Panc1 (cell line): ENCODE measurements around the gene CLCN6. TPM values are rescaled to one million over a fixed set of nuclear protein-coding genes. Genes with fewer than 3 reads are reported as not detected.

Experiments used
- ATAC-seq: fragments of 200-7000 bp; cut with Tn5 transposase; 2 replicates; pipeline ENCODE4 v1.9.1; 2020; ENCODE audit warnings: mild to moderate bottlenecking, moderate library complexity
- BruUV-seq: library from RNA; stranded (reverse); fragments of 400-500 nt; replicated peaks from 2 replicates; lab custom pipeline; 2021; lab: Mats Ljungman, UMichigan
- CTCF ChIA-PET: fragments of 300-600 bp; sonication (Branson Sonifier 250); formaldehyde crosslinking; loops from one replicate; lab custom pipeline; 2022; ENCODE audit warnings: antibody characterized with exemption; lab: Charles Lee
- POLR2A ChIA-PET: fragments of 300-600 bp; sonication (Branson Sonifier 250); formaldehyde crosslinking; loops from one replicate; lab custom pipeline; 2022; ENCODE audit warnings: antibody characterized with exemption; lab: Charles Lee
- DNase-seq: peaks from one replicate; pipeline ENCODE4 v3.0.0-alpha.2; 2010; ENCODE audit warnings: low read depth, low spot score
- H3K27ac ChIP-seq: 2 replicates; pipeline ENCODE4 v1.5.1; 2011; ENCODE audit warnings: mild to moderate bottlenecking, low read length, inconsistent platforms
- H3K27me3 ChIP-seq: fragments of 200-500 bp; sonication (Bioruptor generic); 2 replicates; pipeline ENCODE4 v1.6.0; 2014; ENCODE audit warnings: low read length, inconsistent platforms; ENCODE audit not compliant: control insufficient read depth, insufficient read depth
- H3K36me3 ChIP-seq: fragments of 200-500 bp; sonication (Bioruptor generic); 2 replicates; pipeline ENCODE4 v1.5.1; 2014; ENCODE audit warnings: inconsistent platforms, mild to moderate bottlenecking, low read length, moderate library complexity; ENCODE audit not compliant: control insufficient read depth, insufficient read depth
- H3K4me1 ChIP-seq: 2 replicates; pipeline ENCODE4 v1.5.1; 2011; ENCODE audit warnings: inconsistent platforms, mild to moderate bottlenecking, low read length, moderate library complexity; ENCODE audit not compliant: control insufficient read depth, insufficient read depth
- H3K4me3 ChIP-seq, 2 experiments: 2 replicates each; pipeline ENCODE4 v1.5.1; 2011 to 2012; ENCODE audit warnings: low read depth in 2 of 2, low read length in 2 of 2, mild to moderate bottlenecking in 2 of 2, inconsistent platforms in 1 of 2, moderate library complexity in 1 of 2
- H3K9me3 ChIP-seq: fragments of 200-500 bp; sonication (Bioruptor generic); 2 replicates; pipeline ENCODE4 v1.5.1; 2014; ENCODE audit warnings: low read depth, mild to moderate bottlenecking, inconsistent platforms, low read length, moderate library complexity; ENCODE audit not compliant: control insufficient read depth, insufficient read depth
- CTCF ChIP-seq: fragments of 450-650 bp; IDR thresholded peaks from 2 replicates; pipeline ENCODE4 v1.5.1; 2017; ENCODE audit warnings: mild to moderate bottlenecking
- POLR2AphosphoS5 ChIP-seq: IDR thresholded peaks from 2 replicates; pipeline ENCODE4 v1.6.1; 2012; ENCODE audit warnings: mild to moderate bottlenecking, low read depth, low read length, moderate library complexity
- REST ChIP-seq, 2 experiments: IDR thresholded peaks; 2 replicates each; pipeline ENCODE4 v1.6.1; 2011 to 2012; ENCODE audit warnings: low read depth in 2 of 2, control low read depth in 1 of 2, low read length in 1 of 2, mild to moderate bottlenecking in 1 of 2, moderate library complexity in 1 of 2; ENCODE audit not compliant: insufficient read depth in 1 of 2
- SIN3A ChIP-seq: IDR thresholded peaks from 2 replicates; pipeline ENCODE4 v1.6.1; 2012; ENCODE audit warnings: low read depth, mild to moderate bottlenecking, low read length, moderate library complexity, borderline replicate concordance; ENCODE audit not compliant: insufficient read depth
- TCF7L2 ChIP-seq: IDR thresholded peaks from 2 replicates; pipeline ENCODE4 v1.6.1; 2011; ENCODE audit warnings: mild to moderate bottlenecking, low read depth, low read length, inconsistent platforms
- in situ Hi-C: cut with HindIII; loops from 2 replicates; pipeline ENCODE4 v1.10.0; 2016; ENCODE audit warnings: low sequenced_read_pairs, low pct_unique_long_range_greater_than_20kb
- intact Hi-C: fragments of 100-400 bp; cut with micrococcal nuclease; formaldehyde crosslinking; loops from one replicate; pipeline ENCODE4 v1.10.0; 2022; ENCODE audit not compliant: unreplicated experiment
- total RNA-seq: library from RNA; stranded (reverse); gene quantifications from one replicate; pipeline ENCODE4 v1.2.1, GENCODE V29; 2021; ENCODE audit not compliant: unreplicated experiment

The CLCN6 gene
- total RNA-seq, 1 experiment from 2014 or later: 23.6 TPM

DNA sequence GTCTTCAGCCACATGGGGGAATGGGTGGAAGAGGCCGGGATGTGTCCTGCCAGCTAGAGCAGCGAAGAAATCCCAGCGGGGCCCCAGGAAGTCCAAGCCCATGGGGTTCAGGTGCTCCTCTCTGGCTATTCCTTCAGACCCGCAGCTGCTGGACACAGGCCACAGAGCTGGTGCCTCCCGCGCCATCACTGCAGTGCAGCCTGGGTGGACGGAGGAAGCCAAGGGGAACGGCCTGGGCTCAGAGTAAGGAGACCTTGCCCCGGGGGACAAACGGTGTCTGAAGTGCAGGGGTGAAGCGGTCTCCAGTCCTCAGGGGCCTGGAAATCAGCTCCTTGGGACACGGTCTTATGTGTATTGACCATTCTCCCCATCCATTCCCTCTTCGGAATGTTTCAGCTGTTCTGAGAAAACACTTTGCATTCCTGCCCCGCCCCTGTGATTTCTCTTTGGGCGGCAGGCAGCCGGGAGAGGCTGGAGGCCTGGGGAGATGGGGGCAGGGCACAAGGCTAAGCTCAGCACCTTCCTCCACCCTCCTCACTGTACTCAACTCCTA is 18.7 kb upstream of the CLCN6 start:
- no peak for DNase-seq
- intact Hi-C loops: no loop called here
- POLR2A ChIA-PET: no interaction called here
- H3K9me3 ChIP-seq: no peaks in the 10 kb centered on the region
- no TSS peak for BruUV-seq
- no peak overlapping the region for H3K4me3 ChIP-seq
- in situ Hi-C loops: no loop called here
- CTCF ChIA-PET: no interaction called here
- H3K27ac ChIP-seq: no peak overlapping the region
- peak; percentile 22 for ATAC-seq
- TF ChIP-seq TCF7L2: no peak
- TF ChIP-seq CTCF: no peak
- TF ChIP-seq SIN3A: no peak
- TF ChIP-seq POLR2AphosphoS5: no peak
- no peak for TF ChIP-seq REST (IDR thresholded peaks at IDR 0.05; ENCODE audit: insufficient read depth in 1 of 2, low read depth in 2 of 2, low read length in 1 of 2)
- no peaks in the 10 kb centered on the region for H3K36me3 ChIP-seq
- H3K4me1 ChIP-seq: peaks cover 13% of the 10 kb centered on the region
- H3K27me3 ChIP-seq: no peaks in the 10 kb centered on the region

GRCh38 chr1:11787804-11788436 is 18.1 kb upstream of the CLCN6 start:
- ATAC-seq (peak; percentile 8; the same call in 1 of the 2 replicates), DNase-seq (no peak)
- H3K4me3 ChIP-seq: no peak overlapping the region
- CTCF ChIA-PET: no interaction called here
- BruUV-seq: no TSS peak
- intact Hi-C loops: no loop called here
- no peaks in the 10 kb centered on the region for H3K9me3 ChIP-seq
- no peak overlapping the region for H3K27ac ChIP-seq
- no peaks in the 10 kb centered on the region for H3K36me3 ChIP-seq
- H3K4me1 ChIP-seq: peaks cover 13% of the 10 kb centered on the region
- TF ChIP-seq SIN3A (no peak), POLR2AphosphoS5 (no peak), REST (IDR thresholded peaks at IDR 0.05; ENCODE audit: insufficient read depth in 1 of 2, low read depth in 2 of 2, low read length in 1 of 2) (no peak), TCF7L2 (no peak)
- in situ Hi-C loops: no loop called here
- POLR2A ChIA-PET: no interaction called here
- no peaks in the 10 kb centered on the region for H3K27me3 ChIP-seq
